Measurements from ENCODE around the gene EMILIN2.
"Not testable (repeated sequence)": the region's sequence is repeated elsewhere in the genome, so short reads cannot be mapped to it uniquely, and the experiment has no call there.

Gene EMILIN2

DNA sequence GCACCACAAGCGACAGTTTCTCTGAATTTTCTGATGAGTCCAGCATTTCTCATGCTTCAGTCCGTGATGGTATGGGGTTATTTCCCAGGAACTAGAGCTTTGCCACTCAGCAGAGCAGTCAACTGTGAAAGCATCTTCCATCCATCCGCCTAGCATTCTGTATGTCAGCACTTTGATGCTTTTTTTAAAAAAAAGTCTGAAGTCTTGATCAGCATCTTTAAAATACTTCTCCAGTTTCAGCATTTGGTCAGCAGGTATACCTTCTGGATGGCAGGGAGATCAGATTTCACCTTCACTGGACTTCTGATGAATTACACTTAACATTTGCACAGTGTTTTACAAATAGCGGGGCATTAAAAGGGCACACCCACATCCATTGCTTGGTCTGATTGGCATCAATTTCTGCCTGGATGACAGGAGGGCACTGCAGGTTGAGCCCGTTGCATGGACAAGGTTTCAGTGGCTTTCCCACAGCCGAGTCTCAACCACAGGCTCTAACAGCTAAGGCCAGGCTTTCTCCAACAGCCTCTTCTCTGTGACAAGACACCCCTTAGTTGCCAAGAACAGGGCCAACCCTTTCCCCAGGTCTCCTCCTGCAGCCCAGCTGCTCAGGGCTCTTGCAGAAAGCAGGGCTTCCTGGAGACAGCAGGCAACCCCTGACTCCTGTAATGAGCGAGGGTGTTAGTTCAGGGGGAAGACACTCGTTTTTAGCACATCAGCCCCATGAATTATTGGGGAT lies 54.0 kb downstream of the EMILIN2 start:
- no peak for DNase-seq (ENCODE audit: low read depth in 2 of 2)

DNA sequence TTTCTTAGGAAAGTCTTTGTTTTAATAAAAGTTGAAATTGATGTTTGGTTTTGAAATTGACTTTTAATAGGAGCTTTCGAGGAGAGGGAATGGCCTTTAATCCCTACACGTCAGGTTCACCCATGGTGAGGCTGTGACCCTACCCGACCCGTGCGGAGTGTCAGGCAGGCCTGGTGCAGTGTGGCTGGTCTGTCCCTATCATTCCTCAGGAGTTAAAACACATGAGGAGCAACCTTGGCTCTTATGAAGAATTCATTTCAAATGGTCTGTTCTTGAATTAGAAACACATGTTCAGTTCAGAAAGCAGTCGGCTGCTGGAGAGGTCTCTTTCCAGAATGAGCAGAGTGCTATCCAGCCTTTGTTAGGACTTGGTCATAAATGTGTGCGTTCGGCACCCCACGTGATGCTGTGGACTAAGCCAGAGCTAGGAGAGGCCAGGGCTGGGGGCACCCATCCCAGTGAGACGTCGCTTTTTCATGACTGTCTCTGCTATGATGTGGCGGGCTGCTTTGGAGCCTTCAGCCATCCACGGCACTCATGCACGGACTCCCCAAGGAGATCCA lies 54.7 kb downstream of the EMILIN2 start:
- no peak for DNase-seq (ENCODE audit: low read depth in 2 of 2)

DNA sequence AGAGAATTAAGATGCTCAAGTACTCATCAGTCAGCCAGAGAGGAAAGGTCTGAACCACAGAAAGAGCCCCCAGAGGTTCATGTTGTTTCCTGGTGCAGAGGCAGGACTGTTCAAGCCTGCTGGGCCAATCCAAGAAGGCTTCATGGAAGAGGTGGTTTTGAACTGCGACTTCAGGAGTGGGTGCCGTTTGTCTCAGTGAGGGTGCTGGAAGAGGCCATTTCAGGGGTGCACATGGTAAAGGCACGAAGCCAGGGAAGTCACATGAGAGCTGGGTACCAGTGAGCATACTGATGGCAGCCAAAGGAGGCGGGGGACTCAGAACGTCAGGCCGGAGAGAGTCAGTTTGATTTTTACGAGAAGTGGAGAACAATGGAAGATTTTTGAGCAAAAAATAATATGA lies 55.5 kb downstream of the EMILIN2 start:
- no peak for DNase-seq (ENCODE audit: low read depth in 2 of 2)

DNA sequence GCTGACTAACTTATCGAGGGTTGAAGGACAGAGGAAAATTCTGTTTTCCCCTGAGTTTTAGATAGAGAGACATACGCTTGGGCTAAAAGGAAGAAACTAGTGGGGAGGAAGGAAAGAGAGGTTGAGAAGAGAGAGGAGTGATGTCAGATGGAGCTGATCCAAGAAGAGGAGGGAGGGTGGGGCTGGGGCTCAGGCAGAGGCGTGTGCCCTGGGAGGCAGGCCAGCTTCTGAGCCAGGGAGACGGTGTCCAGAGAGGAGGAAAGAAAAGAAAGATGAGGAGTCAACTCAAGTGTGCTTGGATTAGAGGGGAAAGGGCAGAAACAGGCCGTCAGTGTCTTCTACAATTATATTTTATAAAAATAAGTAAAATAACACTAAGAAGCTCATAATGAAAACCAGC lies 56.2 kb downstream of the EMILIN2 start:
- DNase-seq (ENCODE audit: low read depth in 2 of 2) = no peak

DNA sequence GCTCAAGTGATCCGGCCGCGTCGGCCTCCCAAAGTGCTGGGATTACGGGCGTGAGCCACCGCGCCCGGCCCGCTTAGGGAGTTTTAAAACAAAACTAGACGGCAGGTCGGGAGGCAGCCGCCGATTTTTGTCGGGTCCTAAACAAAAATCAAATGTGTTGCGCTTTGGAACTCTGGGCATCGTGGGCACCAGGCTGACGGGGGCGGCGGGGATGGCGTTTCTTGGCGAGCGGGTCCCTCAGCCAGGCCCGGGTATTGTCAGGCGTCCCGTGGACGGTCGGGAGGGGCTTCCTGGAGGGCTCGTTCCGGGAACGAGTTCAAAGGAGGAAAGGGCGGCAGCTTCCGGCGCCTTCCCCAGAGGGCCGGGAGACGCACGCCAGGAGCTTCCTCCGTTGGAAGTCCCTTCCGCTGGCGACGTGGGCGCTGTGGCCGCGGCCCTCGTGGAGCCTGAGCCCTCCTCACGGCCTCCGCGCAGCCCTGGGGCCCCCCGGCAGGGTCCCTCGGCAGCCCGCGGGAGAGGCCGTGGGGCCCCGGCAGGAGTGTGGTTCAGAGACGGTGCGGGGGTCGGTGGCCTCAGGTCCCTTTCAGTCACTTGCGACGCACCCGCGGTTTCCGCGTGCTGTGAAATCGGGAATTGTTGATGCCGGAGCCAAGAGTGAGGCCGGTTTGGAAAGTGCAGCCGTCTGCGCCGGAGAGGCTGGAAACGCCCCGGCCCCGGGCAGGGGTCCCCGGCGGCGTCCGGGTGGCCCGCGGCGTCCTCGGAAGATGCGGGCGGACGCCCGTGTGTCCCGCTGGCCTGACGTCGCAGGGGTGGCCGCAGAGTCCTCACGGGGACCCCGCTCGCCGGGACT lies 59.3 kb downstream of the EMILIN2 start:
- DNase-seq (ENCODE audit: low read depth in 2 of 2) = no peak

DNA sequence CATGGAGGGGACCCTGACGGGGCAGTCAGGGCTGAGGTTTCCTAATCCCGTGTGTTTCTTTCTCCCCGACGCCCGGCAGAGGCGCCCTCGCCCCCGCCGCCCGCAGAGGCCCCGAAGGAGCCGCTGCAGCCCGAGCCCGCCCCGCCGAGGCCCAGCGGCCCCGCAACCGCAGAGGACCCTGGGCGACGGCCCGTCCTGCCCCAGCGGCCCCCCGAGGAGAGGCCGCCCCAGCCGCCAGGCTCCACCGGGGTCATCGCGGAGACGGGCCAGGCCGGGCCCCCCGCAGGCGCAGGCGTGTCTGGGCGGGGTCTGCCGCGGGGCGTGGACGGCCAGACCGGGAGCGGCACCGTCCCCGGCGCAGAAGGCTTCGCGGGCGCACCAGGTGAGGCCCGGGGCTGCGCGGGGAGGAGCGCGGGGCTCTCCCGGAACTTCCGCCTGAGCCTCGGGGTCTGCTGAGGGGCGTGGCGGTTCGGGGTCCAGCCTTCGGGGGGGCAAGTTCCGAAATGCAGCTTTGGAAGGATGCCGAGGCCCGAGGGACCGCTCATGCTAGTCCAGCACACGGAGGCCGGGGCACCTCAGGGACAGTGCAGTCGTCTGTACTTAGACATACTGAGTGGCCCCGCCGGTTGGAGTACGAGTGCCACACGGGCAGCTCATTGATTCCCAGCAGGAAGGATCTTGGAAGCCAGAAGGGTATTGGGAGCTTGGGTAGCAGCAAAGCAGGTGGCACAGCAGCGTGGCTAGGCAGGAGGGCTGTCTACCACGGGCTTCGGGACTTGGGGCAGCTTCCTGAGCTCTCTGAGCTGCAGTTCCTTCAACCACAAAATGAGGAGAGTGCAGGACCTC lies 60.1 kb downstream of the EMILIN2 start:
- DNase-seq (ENCODE audit: low read depth in 2 of 2) = peak in 1 of 2 donors; percentile 22

DNA sequence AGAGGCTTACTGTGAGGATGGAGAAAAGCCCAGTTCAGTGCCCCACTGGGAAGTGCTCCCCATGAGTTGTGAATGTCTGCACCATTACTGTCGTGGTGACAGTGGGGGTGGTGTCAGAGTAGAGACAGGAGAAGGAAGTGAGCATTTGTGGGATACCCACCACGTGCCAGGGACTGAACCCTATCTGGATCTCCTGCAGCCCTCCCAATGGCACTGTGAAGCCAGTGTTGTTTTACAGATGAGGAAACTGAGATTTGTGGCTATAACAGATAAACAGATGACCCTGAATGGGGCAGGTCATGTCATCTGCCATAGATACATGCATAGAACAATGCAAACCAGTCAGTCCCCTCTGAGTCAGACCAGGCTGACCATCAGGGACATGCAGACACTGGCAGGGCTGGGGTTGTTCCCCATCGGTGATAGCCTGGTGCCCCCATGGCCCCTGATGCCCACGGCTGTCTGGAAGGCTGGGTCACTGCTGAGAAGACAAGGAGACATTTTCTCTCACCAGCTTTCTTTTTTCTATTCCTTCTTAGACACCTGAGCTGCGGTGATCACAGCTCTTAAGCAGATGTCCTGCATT lies 60.8 kb downstream of the EMILIN2 start:
- no peak for DNase-seq (ENCODE audit: low read depth in 2 of 2)

DNA sequence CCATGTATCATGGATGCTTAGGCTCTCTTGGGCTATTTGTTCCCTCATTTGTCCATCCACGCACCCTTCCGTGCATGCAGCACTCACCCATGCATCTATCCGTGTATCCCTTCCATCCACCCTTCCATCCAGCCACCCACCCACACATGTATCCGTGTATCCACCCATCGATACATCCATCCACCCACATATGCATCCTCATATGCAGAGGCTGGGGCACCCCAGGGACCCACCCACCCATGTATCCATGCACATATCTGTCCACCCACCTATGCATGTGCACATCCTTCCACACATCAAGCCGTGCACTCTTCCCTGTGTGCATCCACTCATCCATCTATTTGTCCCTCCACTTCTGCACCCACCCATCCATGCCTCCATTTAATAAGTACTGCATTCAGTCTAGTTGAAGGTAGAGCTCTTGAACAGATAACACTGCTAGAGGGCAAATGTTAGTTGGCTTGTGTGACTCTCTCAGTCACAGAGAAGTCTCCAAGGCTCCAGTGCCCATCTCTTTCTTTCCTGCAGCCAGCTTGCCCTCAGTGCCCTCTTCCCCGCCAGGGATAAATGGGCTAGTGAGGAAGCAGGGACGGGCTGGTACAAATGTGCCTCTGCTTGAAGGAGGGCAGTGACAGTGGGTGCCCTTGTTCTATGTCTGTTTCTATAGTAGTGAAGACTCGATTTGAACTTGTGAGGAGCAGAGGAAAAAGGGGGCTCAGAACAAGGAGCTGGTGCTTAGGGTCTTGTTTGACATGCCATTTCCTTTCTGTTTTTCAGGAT lies 61.5 kb downstream of the EMILIN2 start:
- DNase-seq (ENCODE audit: low read depth in 2 of 2) = no peak

DNA sequence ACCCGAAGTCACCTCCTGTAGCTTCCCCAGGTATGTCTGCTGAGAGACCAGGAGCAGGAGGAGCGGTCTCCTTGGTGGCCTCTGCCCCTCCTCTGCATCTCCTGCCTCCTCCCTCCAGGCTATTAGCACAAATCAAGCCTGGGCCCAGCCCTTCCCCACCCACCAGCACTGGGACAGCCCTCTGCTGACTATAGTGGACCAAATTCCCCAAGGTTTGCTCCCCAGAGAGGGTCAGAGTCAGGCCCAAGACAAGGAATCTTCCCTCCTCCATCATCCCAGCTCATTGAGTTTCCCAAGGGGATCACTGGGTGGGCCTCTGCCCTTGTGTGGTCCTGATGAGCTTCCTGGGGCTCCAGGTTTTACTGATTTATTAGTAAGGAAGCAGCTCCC lies 62.1 kb downstream of the EMILIN2 start:
- DNase-seq (ENCODE audit: low read depth in 2 of 2) = no peak

DNA sequence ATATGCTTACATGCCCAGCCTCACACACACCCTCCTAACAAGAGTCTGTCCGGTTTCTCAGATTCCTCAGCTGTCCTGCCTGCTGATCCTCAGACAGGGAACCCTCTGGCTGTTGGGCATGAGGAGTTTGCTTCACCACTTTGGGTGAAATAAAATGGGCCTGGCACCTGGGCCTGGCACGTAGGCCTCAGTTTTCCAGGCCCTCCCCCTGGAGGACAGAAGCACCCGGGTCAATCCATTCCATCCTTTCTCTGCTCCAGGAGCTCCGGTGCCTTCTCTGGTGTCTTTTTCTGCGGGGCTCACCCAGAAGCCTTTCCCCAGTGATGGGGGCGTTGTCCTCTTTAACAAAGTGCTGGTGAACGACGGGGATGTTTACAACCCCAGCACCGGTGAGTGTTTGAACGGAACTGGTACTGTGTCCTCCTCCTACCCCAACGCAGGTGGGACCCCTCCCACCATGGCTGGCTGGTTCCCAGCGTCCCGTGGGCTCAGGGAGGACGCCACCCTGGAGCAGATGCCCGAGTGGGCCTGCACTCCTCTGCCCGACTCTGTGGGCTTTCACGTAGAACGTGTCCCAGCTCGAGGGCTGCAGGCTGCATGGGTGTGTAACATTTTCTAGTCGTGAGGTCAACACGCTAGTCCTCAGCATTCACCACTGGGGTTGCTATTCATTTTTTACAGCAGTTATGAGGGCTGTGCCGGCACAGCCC lies 62.8 kb downstream of the EMILIN2 start:
- no peak for DNase-seq (ENCODE audit: low read depth in 2 of 2)

DNA sequence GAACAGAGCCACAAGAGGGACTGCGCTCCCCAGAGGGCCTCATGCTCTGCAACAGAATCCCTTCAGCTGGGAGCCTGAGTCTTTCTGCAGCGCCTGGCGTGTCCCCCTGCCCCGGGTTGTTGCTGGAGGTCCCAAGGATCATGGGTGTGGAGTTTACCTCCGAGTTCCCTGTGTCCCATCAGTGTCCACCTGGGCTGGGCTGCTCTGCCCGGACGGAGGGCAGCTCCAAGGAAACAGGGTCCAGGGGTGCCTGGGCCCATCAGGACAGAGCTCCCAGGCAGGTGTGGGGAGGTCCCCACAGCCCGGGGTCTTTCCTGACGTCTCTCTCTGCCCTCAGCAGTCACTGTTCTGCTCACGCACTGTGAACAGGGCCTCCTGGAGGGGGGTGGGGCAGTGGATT lies 63.5 kb downstream of the EMILIN2 start:
- no peak for DNase-seq (ENCODE audit: low read depth in 2 of 2)

DNA sequence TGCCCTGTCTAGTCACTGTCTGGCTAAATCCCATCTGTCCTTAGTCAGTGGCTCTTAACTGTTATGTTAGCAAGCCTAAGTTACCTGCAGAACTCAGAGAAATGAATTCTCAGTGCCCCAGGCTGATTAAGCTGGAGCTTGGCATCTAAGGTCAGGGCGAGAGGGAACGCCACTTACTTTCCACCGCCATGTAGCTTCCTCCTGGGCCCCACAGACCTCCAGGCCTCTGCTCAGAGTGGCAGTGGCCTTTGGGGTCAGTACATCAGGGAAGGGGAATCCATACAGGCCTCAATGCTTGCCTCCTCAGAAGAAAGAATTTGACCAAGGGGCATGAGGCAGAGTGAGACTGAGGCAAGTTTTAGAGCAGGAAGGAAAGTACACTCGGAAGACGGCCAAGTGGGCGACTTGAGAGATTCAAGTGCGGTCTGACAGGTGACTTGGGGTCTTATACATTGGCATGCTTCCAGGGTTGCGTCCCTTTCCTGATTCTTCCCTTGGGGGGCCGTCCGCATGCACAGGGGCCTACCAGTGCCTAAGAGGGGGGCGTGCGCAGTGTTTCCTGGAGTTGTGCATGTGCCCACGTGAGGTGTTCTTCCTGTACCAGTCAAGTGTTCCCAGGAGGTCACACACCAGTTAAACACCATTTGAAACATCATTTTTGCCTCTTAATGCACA lies 64.1 kb downstream of the EMILIN2 start:
- DNase-seq (ENCODE audit: low read depth in 2 of 2) = no peak

DNA sequence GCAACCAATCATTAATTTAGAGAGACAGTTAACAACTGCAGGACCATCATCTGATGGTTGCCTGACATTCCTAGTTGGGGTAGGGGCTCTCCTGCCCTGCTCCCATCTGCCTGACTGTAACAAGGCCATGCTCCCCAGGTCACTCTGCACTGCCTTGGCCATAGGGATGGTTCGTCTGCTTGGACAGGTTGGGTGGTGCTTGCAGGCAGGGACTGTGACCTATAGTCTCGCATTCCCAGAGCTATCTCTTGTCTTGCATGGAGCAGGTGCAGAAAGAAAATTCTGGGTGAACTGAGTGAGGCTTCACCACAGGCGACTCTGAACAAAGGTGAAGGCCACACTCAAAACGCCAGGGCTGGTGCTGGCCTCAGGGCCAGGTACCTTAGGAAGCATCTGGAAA lies 64.7 kb downstream of the EMILIN2 start:
- DNase-seq (ENCODE audit: low read depth in 2 of 2) = no peak

DNA sequence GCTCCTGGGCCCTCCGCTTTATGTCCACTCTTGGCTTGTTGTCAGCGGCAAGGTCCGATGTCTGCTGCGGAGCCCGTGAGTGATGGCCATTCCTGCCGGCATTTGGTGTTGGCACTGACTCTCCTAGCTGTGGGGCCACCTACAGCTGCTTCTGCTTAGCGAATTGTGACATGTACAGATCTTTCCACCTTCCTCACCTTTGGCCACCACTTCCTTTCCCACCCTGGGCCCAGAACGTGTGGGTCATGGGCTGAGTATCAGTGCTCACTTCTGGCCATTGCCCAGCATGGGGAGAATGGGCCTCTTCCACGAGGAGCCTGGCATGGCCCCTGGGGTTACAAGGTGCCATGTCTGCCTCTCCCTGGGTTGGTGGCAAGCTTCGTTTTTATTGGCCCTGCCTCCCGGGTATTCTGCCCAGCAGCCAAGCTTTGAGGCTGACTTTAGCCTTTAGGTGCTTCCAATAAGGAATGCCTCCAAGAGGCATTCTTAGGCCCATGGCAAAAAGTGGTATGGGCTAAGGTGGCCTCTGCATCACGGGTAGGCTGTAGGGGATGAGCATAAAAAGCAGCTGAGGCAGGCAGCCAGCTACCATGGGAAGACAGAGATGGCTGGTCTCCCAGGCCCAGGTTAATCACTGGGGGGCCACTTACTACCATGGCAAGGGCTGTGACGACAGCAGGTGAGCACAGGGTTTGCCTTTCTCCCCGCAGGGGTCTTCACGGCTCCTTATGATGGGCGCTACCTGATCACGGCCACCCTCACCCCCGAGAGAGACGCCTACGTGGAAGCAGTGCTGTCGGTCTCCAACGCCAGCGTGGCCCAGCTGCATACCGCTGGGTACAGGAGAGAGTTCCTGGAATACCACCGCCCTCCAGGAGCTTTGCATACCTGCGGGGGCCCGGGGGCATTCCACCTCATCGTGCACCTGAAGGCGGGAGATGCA lies 65.8 kb downstream of the EMILIN2 start:
- no peak for DNase-seq (ENCODE audit: low read depth in 2 of 2)

DNA sequence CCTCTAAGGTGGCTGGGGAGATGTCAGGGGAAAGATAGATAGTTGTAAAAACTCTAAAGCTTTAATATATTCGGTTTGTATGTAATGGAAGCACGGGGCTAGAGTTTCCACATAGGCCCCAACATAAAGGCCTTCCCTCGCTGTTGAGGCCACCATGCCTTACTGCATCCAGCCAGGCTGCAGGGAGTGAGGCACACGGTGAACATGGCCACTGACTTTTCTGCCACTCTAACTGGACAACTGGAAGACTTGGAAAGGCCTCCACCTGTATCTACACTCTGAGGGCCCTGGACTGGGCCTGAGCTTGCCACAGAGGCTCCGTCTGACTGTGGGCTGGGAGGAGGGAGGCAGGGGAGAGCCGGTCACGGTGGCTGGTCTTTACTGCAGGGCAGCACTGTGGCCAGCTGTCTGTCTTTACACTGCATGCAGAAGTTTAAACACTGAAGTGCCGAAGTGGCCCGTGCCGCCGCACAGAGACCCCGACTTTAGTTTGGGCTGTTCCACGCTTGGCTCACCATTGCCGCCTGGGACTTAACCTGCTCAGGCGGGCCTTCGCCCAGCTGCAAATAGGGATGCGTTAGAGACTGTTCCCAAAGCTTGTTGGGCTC lies 66.7 kb downstream of the EMILIN2 start:
- no peak for DNase-seq (ENCODE audit: low read depth in 2 of 2)

DNA sequence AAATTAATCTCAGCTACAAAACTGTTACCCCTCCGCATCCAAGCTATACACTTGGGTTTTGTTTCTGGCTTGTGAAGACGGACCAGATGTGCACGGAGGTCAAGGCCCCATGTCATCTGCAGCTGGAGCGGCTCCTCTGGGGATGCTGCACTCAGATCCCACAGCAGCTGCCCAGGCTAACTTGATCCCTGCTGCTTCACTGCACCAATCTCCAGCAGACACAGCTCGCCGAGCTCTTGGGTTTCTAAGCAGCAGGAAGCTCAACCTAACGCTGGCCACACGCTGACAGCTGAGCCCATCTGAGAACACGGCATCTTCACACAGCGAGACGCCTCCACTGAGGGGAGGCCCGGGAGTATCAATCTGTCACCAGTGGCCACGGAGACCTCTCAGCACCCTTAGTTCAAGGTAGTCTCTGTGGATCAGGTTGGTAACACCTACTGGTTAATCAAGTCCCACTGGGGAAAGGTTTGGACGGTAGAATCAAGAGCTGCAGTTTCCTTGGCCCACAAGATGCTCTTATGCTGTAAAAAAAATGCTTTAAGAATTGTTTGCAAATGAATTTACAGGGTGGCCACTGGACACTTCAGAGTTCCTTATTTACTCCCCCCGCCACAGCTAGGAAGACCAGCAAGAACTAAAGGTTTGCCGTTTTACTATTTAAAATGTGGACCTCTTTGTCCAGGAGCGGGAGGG lies 67.5 kb downstream of the EMILIN2 start:
- DNase-seq (ENCODE audit: low read depth in 2 of 2) = no peak

DNA sequence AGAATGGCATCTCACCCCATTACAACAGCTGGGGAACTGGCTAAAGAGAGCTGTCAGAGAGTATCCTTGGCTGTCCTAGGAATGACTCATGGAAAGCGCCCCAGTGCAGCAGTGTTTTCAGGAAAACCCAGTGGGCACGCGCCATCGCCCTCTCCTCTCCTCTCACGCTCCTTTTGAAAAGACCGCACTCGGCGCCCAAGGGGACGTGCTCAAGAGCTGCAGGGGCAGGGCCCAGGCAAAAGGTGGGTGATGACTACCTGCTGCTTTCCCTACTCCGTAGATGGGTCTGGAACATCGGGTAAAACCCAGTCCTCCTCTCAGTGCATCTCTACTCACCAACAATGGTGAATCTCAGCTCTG lies 68.1 kb downstream of the EMILIN2 start:
- no peak for DNase-seq (ENCODE audit: low read depth in 2 of 2)

DNA sequence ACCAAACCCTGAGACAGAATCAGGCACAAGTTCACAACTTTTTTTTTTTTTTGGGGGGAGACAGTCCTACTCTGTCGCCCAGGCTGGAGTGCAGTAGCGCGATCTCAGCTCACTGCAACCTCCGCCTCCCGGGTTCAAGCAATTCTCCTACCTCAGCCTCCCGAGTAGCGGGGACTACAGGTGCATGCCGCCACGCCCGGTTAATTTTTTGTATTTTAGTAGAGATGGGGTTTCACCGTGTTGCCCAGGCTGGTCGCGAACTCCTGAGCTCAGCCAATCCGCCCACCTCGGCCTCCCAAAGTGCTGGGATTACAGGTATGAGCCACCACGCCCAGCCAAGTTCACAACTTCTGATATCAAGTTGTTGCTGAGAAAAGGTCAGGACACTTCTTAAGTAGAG lies 68.7 kb downstream of the EMILIN2 start:
- not testable (repeated sequence) for DNase-seq (ENCODE audit: low read depth in 2 of 2)
